Mesendoderm (in vitro differentiated cells): Measurements from ENCODE around the gene CYP4X1.
A peak's percentile ranks its signal among the peaks of the same experiment; 100 is the strongest.
"Not testable (repeated sequence)": the region's sequence is repeated elsewhere in the genome, so short reads cannot be mapped to it uniquely, and the experiment has no call there.

ENCODE experiments used
- DNase-seq: peaks from one replicate; pipeline ENCODE4 v3.0.0; 2013
- H2AK5ac ChIP-seq: 2 replicates; pipeline ENCODE4 v1.6.1; 2013; ENCODE audit warnings: low read length, inconsistent platforms
- H2BK120ac ChIP-seq: 2 replicates; pipeline ENCODE4 v1.6.1; 2013; ENCODE audit warnings: low read depth, mild to moderate bottlenecking, low read length, moderate library complexity, mixed read lengths
- H2BK15ac ChIP-seq: replicated peaks from 2 replicates; pipeline ENCODE4 v1.6.1; 2013; ENCODE audit warnings: low read depth, mild to moderate bottlenecking, moderate library complexity
- H2BK5ac ChIP-seq: 2 replicates; pipeline ENCODE4 v1.6.1; 2013; ENCODE audit warnings: low read length, inconsistent platforms
- H3K18ac ChIP-seq: 2 replicates; pipeline ENCODE4 v1.6.1; 2013; ENCODE audit warnings: mild to moderate bottlenecking, low read length, mixed read lengths
- H3K23ac ChIP-seq: one replicate; pipeline ENCODE4 v1.6.1; 2013; ENCODE audit warnings: low read length
- H3K27ac ChIP-seq: 2 replicates; pipeline ENCODE4 v1.5.1; 2013; ENCODE audit warnings: low read depth, mild to moderate bottlenecking, inconsistent platforms, low read length, moderate library complexity
- H3K27me3 ChIP-seq: 2 replicates; pipeline ENCODE4 v1.6.1; 2013; ENCODE audit warnings: low read length, control low read depth, mild to moderate bottlenecking, inconsistent platforms; ENCODE audit not compliant: insufficient read depth, poor library complexity
- H3K36me3 ChIP-seq: 2 replicates; pipeline ENCODE4 v1.6.1; 2013; ENCODE audit warnings: low read length, inconsistent platforms; ENCODE audit not compliant: control insufficient read depth, insufficient read depth
- H3K4ac ChIP-seq: one replicate; pipeline ENCODE4 v1.6.1; 2013; ENCODE audit warnings: low read depth, mild to moderate bottlenecking, low read length, moderate library complexity
- H3K4me1 ChIP-seq: 2 replicates; pipeline ENCODE4 v1.6.1; 2013; ENCODE audit warnings: low read depth, low read length, inconsistent platforms; ENCODE audit not compliant: control insufficient read depth
- H3K4me2 ChIP-seq: 2 replicates; pipeline ENCODE4 v1.6.1; 2013; ENCODE audit warnings: low read length
- H3K4me3 ChIP-seq: 2 replicates; pipeline ENCODE4 v1.5.1; 2013; ENCODE audit warnings: mild to moderate bottlenecking, low read length
- H3K56ac ChIP-seq: one replicate; pipeline ENCODE4 v1.6.1; 2013; ENCODE audit warnings: low read length
- H3K79me1 ChIP-seq: 2 replicates; pipeline ENCODE4 v1.6.1; 2013; ENCODE audit warnings: low read length, inconsistent platforms
- H3K79me2 ChIP-seq: 2 replicates; pipeline ENCODE4 v1.6.1; 2013; ENCODE audit warnings: mild to moderate bottlenecking, low read length; ENCODE audit not compliant: control insufficient read depth, insufficient read depth
- H3K9ac ChIP-seq: 2 replicates; pipeline ENCODE4 v1.6.1; 2013; ENCODE audit warnings: low read length, inconsistent platforms
- H4K5ac ChIP-seq: one replicate; pipeline ENCODE4 v1.6.1; 2013; ENCODE audit warnings: low read length
- H4K8ac ChIP-seq: one replicate; pipeline ENCODE4 v1.6.1; 2013; ENCODE audit warnings: low read depth, mild to moderate bottlenecking, control low read depth, low read length, moderate library complexity
- WGBS: extraction: QIAGEN DNeasy Blood & Tissue Kit; methylation state at CpG from one replicate; pipeline ENCODE4 v1.1.7; 2013; ENCODE audit warnings: low lambda C conversion rate, missing lambda C conversion rate; ENCODE audit not compliant: insufficient coverage; ENCODE audit errors: extremely low coverage; 5-methylcytosine and 5-hydroxymethylcytosine counted together

CYP4X1 gene

GRCh38 chr1:47031585-47031984, 8.1 kb downstream of the CYP4X1 start:
- H3K23ac ChIP-seq: no peak overlapping the region
- H2BK120ac ChIP-seq: no peak overlapping the region
- no peaks in the 10 kb centered on the region for H3K27me3 ChIP-seq
- no peaks in the 10 kb centered on the region for H3K79me1 ChIP-seq
- H3K9ac ChIP-seq: no peak overlapping the region
- no peak overlapping the region for H3K56ac ChIP-seq
- peak overlapping the region; percentile 28 for H2BK5ac ChIP-seq
- DNase-seq: peak; percentile 13
- H3K79me2 ChIP-seq: no peaks in the 10 kb centered on the region
- H4K8ac ChIP-seq: no peak overlapping the region
- no peak overlapping the region for H2BK15ac ChIP-seq
- WGBS: no CpG with 5 or more reads among the region's 3 CpGs
- no peak overlapping the region for H3K4me2 ChIP-seq
- no peak overlapping the region for H4K5ac ChIP-seq
- H2AK5ac ChIP-seq: no peak overlapping the region
- H3K36me3 ChIP-seq: no peaks in the 10 kb centered on the region
- no peak overlapping the region for H3K18ac ChIP-seq
- H3K27ac ChIP-seq: peak overlapping the region; percentile 9
- peaks cover 14% of the 10 kb centered on the region for H3K4me1 ChIP-seq
- H3K4me3 ChIP-seq: no peak overlapping the region
- no peak overlapping the region for H3K4ac ChIP-seq

- H3K4me1 ChIP-seq: peaks cover under 1% of the 10 kb centered on the region
- H3K56ac ChIP-seq: no peak overlapping the region
- H3K79me1 ChIP-seq: no peaks in the 10 kb centered on the region
- H2BK5ac ChIP-seq: no peak overlapping the region
- H2BK120ac ChIP-seq: no peak overlapping the region
- no peak for DNase-seq
- H3K23ac ChIP-seq: no peak overlapping the region
- no peak overlapping the region for H3K4me3 ChIP-seq
- no peak overlapping the region for H2BK15ac ChIP-seq
- no peaks in the 10 kb centered on the region for H3K79me2 ChIP-seq
- H3K4ac ChIP-seq: no peak overlapping the region
- H4K8ac ChIP-seq: no peak overlapping the region
- H4K5ac ChIP-seq: no peak overlapping the region
- H3K27ac ChIP-seq: no peak overlapping the region
- H3K18ac ChIP-seq: no peak overlapping the region
- H3K4me2 ChIP-seq: no peak overlapping the region
- H3K9ac ChIP-seq: no peak overlapping the region
- H3K36me3 ChIP-seq: no peaks in the 10 kb centered on the region
- H3K27me3 ChIP-seq: no peaks in the 10 kb centered on the region
- no CpG with 5 or more reads among the region's 1 CpG for WGBS
- H2AK5ac ChIP-seq: no peak overlapping the region
These were observed 13.3 kb downstream of the CYP4X1 start for GRCh38 chr1:47036764-47037163.

- H3K4me3 ChIP-seq: no peak overlapping the region
- WGBS: no CpG with 5 or more reads among the region's 1 CpG
- no peak overlapping the region for H2BK5ac ChIP-seq
- no peaks in the 10 kb centered on the region for H3K36me3 ChIP-seq
- H2AK5ac ChIP-seq: no peak overlapping the region
- no peak for DNase-seq
- no peak overlapping the region for H2BK120ac ChIP-seq
- no peak overlapping the region for H3K4me2 ChIP-seq
- H3K79me1 ChIP-seq: no peaks in the 10 kb centered on the region
- H3K27me3 ChIP-seq: no peaks in the 10 kb centered on the region
- no peak overlapping the region for H3K23ac ChIP-seq
- H3K79me2 ChIP-seq: no peaks in the 10 kb centered on the region
- H3K4ac ChIP-seq: no peak overlapping the region
- no peak overlapping the region for H3K56ac ChIP-seq
- H4K5ac ChIP-seq: no peak overlapping the region
- H3K4me1 ChIP-seq: no peaks in the 10 kb centered on the region
- no peak overlapping the region for H2BK15ac ChIP-seq
- no peak overlapping the region for H3K9ac ChIP-seq
- H3K27ac ChIP-seq: no peak overlapping the region
- no peak overlapping the region for H3K18ac ChIP-seq
- no peak overlapping the region for H4K8ac ChIP-seq
These were observed 35.9 kb downstream of the CYP4X1 start for GRCh38 chr1:47059376-47059775.

GRCh38 chr1:47067097-47067594, 43.7 kb downstream of the CYP4X1 start, which contains the start of gene CYP4Z1:
Gene CYP4Z1 (plus strand): TSS chr1:47067231. CDS start chr1:47067491, 260 bp downstream.
- Histone ChIP-seq H4K5ac (no peak within 1 kb of the TSS), H3K18ac (no peak within 1 kb of the TSS), H2BK15ac (no peak within 1 kb of the TSS)

GRCh38 chr1:47069080-47069479, 45.6 kb downstream of the CYP4X1 start:
- not testable (repeated sequence) for H3K79me2 ChIP-seq, H2AK5ac ChIP-seq, H3K4me3 ChIP-seq, H3K79me1 ChIP-seq, H4K5ac ChIP-seq, H3K27ac ChIP-seq, H3K18ac ChIP-seq, H3K23ac ChIP-seq, H2BK15ac ChIP-seq, H3K4me2 ChIP-seq, H2BK5ac ChIP-seq, H3K9ac ChIP-seq, H3K4ac ChIP-seq, H3K4me1 ChIP-seq, H3K27me3 ChIP-seq, H4K8ac ChIP-seq, DNase-seq, H3K56ac ChIP-seq, H3K36me3 ChIP-seq, H2BK120ac ChIP-seq
- WGBS: no CpG with 5 or more reads among the region's 4 CpGs

More at GRCh38 chr1:47067097-47067594, 43.7 kb downstream of the CYP4X1 start, which contains the start of gene CYP4Z1:
- Histone ChIP-seq H2BK120ac (no peak within 1 kb of the TSS), H3K4me3 (no peak within 1 kb of the TSS), H3K23ac (no peak within 1 kb of the TSS), H3K9ac (no peak within 1 kb of the TSS), H4K8ac (no peak within 1 kb of the TSS), H3K79me2 (no peaks in the 10 kb centered on the region), H3K27ac (no peak within 1 kb of the TSS), H3K56ac (no peak within 1 kb of the TSS), H3K4me1 (no peaks in the 10 kb centered on the region), H2AK5ac (no peak within 1 kb of the TSS), H3K27me3 (no peaks in the 10 kb centered on the region), H3K79me1 (no peaks in the 10 kb centered on the region), H3K4me2 (no peak within 1 kb of the TSS), H2BK5ac (no peak within 1 kb of the TSS), H3K36me3 (no peaks in the 10 kb centered on the region), H3K4ac (no peak within 1 kb of the TSS)
- no peak for DNase-seq

- H2BK15ac ChIP-seq, H3K4me2 ChIP-seq, H3K56ac ChIP-seq, H3K79me2 ChIP-seq, H3K27me3 ChIP-seq, H3K79me1 ChIP-seq, H3K27ac ChIP-seq, H3K9ac ChIP-seq, H3K4ac ChIP-seq, H2AK5ac ChIP-seq, H3K4me3 ChIP-seq, H4K5ac ChIP-seq, H4K8ac ChIP-seq, DNase-seq, H2BK5ac ChIP-seq, H3K36me3 ChIP-seq, H2BK120ac ChIP-seq, H3K4me1 ChIP-seq, H3K18ac ChIP-seq, H3K23ac ChIP-seq: not testable (repeated sequence)
These were observed 46.0 kb downstream of the CYP4X1 start for GRCh38 chr1:47069509-47069908.
